PC-3 (cell line): ENCODE data around the gene LMTK3.

ENCODE experiments used
- EZH2phosphoT487 ChIP-seq: fragments of 300-600 bp; sonication (generic); IDR thresholded peaks from 2 replicates; pipeline ENCODE4 v1.6.1; 2018; ENCODE audit warnings: mild to moderate bottlenecking, antibody characterized with exemption, low read length, borderline replicate concordance
- TF ChIP-seq, protein P1 (sequence below): fragments of 300-600 bp; sonication (generic); conservative IDR thresholded peaks from 2 replicates; pipeline ENCODE4 v1.5.1; 2017; ENCODE audit warnings: antibody characterized with exemption, low read depth, mild to moderate bottlenecking, low read length

GRCh38 chr19:48499316-48500090 lies 12.1 kb downstream of the LMTK3 start:
- TF ChIP-seq, protein P1, sequence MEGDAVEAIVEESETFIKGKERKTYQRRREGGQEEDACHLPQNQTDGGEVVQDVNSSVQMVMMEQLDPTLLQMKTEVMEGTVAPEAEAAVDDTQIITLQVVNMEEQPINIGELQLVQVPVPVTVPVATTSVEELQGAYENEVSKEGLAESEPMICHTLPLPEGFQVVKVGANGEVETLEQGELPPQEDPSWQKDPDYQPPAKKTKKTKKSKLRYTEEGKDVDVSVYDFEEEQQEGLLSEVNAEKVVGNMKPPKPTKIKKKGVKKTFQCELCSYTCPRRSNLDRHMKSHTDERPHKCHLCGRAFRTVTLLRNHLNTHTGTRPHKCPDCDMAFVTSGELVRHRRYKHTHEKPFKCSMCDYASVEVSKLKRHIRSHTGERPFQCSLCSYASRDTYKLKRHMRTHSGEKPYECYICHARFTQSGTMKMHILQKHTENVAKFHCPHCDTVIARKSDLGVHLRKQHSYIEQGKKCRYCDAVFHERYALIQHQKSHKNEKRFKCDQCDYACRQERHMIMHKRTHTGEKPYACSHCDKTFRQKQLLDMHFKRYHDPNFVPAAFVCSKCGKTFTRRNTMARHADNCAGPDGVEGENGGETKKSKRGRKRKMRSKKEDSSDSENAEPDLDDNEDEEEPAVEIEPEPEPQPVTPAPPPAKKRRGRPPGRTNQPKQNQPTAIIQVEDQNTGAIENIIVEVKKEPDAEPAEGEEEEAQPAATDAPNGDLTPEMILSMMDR = no peak
- no peak for TF ChIP-seq EZH2phosphoT487
